Aorta (tissue), 5 donors: Measurements from ENCODE around the gene TRMT44. TPM values are rescaled to one million over a fixed set of nuclear protein-coding genes. Genes with fewer than 3 reads are reported as not detected.
A peak's percentile ranks its signal among the peaks of the same experiment; 100 is the strongest.
"Not testable (repeated sequence)": the region's sequence is repeated elsewhere in the genome, so short reads cannot be mapped to it uniquely, and the experiment has no call there.

ENCODE experiments used
- ATAC-seq: fragments of 200-7000 bp; cut with Tn5 transposase; one replicate; pipeline ENCODE4 v1.9.1; 2022; ENCODE audit warnings: moderate library complexity; ENCODE audit not compliant: low FRiP score
- DNase-seq, 2 donors: peaks; one replicate each; pipeline ENCODE4 v3.0.0-alpha.2; 2020
- H3K27ac ChIP-seq, 2 donors: one replicate each; pipeline ENCODE4 v1.5.1; 2013; ENCODE audit warnings: low read length in 2 of 2, mild to moderate bottlenecking in 2 of 2, moderate library complexity in 2 of 2, control low read depth in 1 of 2, inconsistent platforms in 1 of 2, low read depth in 1 of 2
- H3K27me3 ChIP-seq, 2 donors: one replicate each; pipeline ENCODE4 v1.6.1; 2013; ENCODE audit warnings: control low read depth in 1 of 2, low read length in 1 of 2, mild to moderate bottlenecking in 1 of 2, moderate library complexity in 1 of 2; ENCODE audit not compliant: insufficient read depth in 2 of 2, control insufficient read depth in 1 of 2
- H3K36me3 ChIP-seq, 2 donors: one replicate each; pipeline ENCODE4 v1.6.1; 2013; ENCODE audit warnings: control low read depth in 1 of 2, low read length in 1 of 2, mild to moderate bottlenecking in 1 of 2; ENCODE audit not compliant: insufficient read depth in 2 of 2, control insufficient read depth in 1 of 2
- H3K4me1 ChIP-seq, 2 donors: one replicate each; pipeline ENCODE4 v1.6.1; 2013; ENCODE audit warnings: low read length in 2 of 2, control low read depth in 1 of 2, mild to moderate bottlenecking in 1 of 2, moderate library complexity in 1 of 2; ENCODE audit not compliant: insufficient read depth in 2 of 2, control insufficient read depth in 1 of 2
- H3K4me3 ChIP-seq, 2 donors: one replicate each; pipeline ENCODE4 v1.5.1; 2013; ENCODE audit warnings: low read length in 2 of 2, control low read depth in 1 of 2, mild to moderate bottlenecking in 1 of 2
- H3K9me3 ChIP-seq: one replicate; pipeline ENCODE4 v1.6.1; 2013; ENCODE audit warnings: mild to moderate bottlenecking, low read length; ENCODE audit not compliant: control insufficient read depth
- WGBS, 2 donors: extraction: QIAGEN DNeasy Blood & Tissue Kit; methylation state at CpG; one replicate each; pipeline ENCODE4 v1.1.7; 2013; 5-methylcytosine and 5-hydroxymethylcytosine counted together
- intact Hi-C, 2 donors: fragments of 100-400 bp; cut with DNase I; formaldehyde crosslinking; loops; one replicate each; pipeline versions ENCODE4 v1.14.2 to v1.15.0; 2022
- polyA plus RNA-seq, 2 donors: library from polyadenylated mRNA; stranded (reverse); fragments of 200-250 nt; gene quantifications; one replicate each; pipeline ENCODE4 v1.2.3, GENCODE V29; 2013
- total RNA-seq, 2 donors: library from RNA; stranded (reverse); fragmentation: NEBNext Ultra II Directional; extraction: Animal tissue kit (Norgen Biotek cat#: 25700); gene quantifications; one replicate each; pipeline ENCODE4 v1.2.1, GENCODE V29; 2021
- donor health status: healthy with polysubstance abuse.
- donor health status: Bipolar disorder and iron deficiency.
- donor health status: DM: no; HTN: no; CAD: no.
- donor health status: DM: no; HTN: no; CAD: no.
- donor health status: DM: yes; HTN: yes; CAD: no.

Gene TRMT44
- total and polyA plus RNA-seq, 4 donors = 6.1 to 23.1 (median 14.2) TPM

DNA sequence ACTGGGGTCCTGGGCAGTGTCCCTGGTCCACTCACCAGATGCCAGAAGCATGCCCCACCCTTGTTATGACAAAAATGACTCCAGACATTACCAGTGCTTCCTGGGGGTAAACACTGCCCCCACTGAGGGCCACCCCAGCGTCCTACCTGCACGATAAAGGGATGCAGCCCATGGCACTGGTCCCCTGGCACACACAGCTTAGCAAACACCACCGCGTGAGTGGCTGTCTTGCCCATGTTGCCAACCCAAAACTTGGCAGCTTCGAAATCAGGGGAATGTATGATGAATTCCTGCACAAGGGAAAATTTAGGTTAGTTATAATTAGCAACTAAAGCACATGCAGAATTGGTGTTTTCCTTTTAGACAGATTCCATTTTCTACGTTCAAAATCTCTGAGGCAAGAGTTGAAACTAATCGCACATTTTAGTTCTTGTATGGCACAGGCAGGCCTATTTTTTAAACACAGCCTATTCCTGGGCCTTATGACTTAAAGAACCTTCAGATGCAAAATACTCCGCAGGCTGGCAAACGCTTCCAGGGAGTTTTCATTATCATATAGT, 30.4 kb upstream of the TRMT44 start:
- 13 to 14% methylated on average over 9 of the region's 9 CpGs for WGBS, 2 donors
- Histone ChIP-seq H3K27ac (peak overlapping the region in 1 of 2 donors; percentile 39), H3K4me3 (no peak overlapping the region), H3K27me3 (no peaks in the 10 kb centered on the region), H3K4me1 (no peaks in the 10 kb centered on the region), H3K9me3 (no peaks in the 10 kb centered on the region), H3K36me3 (peaks cover 0 to 8% of the 10 kb centered on the region in 2 donors)
- intact Hi-C loops = no loop called here
- ATAC-seq (no peak), DNase-seq (peak in 1 of 2 donors; percentile 60)

DNA sequence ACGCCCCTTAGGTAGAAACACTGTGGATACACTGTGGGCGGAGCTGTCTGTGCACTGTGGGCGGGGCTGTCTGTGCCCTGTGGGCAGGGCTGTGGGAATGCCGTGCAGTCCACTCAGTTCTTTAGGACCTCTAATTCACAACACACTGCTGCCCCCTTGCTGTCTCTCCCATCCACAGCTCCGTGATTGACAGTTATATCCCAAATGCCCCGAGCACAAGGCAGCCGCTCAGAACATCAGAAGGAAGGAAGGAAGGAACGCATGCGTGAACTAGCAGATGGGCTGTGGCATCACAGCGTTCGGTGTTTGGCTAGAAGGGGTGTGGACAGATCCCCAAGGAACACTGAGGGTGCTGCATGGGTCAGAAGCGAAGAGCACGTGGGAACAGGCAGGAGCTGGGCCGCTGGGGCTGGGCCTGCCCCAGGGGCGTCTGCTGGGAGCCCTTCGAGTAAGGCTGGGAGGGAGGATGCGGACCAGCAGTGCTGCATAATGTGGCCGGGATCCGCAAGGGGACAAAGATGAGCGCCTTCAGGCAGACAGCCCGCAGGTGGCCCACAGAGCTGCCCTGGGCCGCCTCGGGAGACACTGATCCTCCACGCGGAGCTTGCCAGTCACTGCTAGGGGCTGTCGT, 29.8 kb upstream of the TRMT44 start:
- Histone ChIP-seq H3K9me3 (no peaks in the 10 kb centered on the region), H3K27ac (peak overlapping the region in 1 of 2 donors; percentile 39), H3K27me3 (no peaks in the 10 kb centered on the region), H3K4me1 (no peaks in the 10 kb centered on the region), H3K4me3 (no peak overlapping the region), H3K36me3 (peaks cover 0 to 8% of the 10 kb centered on the region in 2 donors)
- WGBS, 2 donors = 66 to 67% methylated on average over 26 of the region's 26 CpGs
- ATAC-seq (peak; percentile 42), DNase-seq (peak in 1 of 2 donors; percentile 79)
- intact Hi-C loops = no loop called here

DNA sequence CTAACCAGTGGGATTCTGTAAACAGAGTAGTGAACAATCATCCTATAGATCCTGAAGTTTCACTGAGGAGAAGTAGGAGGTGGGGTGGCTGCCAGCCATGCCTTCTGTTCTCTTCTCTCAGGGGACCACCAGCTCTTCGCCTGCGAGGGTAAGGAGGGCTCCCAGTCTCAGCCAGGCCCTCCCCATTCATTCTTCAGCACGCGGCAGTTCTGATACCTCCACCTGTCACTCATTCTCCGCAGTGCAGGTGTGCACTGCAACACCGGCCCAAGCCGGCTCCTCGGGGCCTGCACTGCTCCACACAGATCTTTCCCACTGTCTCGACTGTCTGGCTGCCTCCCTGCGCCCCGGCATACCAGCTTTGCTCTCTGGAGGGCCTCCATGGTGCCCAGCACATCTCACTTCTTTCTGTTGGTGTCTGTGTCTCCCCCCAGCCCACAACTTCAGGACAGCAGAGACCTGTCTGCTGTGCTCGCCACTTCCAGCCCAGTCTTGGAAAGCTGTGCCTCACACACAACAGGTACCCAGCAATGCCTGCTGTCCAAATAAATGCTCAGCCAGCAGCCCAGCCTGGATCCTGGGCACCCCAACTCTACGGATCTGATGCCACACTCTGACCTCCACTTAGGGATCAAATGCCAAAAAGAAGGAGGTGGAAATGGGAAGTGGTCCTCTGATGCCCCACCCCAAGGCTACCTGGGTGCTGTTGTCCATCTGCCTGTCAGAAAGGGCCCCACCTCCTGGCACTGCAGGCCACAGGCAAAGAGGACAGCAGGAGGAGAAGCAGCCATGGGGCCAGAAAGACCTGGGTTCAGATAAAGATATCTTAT, 29.0 kb upstream of the TRMT44 start:
- H3K4me1 ChIP-seq = no peaks in the 10 kb centered on the region
- 87 to 89% methylated on average over 13 of the region's 13 CpGs for WGBS, 2 donors
- DNase-seq = peak in 1 of 2 donors; percentile 56
- intact Hi-C loops = no loop called here
- H3K27me3 ChIP-seq = no peaks in the 10 kb centered on the region
- no peak overlapping the region for H3K27ac ChIP-seq
- ATAC-seq = no peak
- no peak overlapping the region for H3K4me3 ChIP-seq
- H3K36me3 ChIP-seq = peaks cover 0 to 8% of the 10 kb centered on the region in 2 donors
- H3K9me3 ChIP-seq = no peaks in the 10 kb centered on the region

DNA sequence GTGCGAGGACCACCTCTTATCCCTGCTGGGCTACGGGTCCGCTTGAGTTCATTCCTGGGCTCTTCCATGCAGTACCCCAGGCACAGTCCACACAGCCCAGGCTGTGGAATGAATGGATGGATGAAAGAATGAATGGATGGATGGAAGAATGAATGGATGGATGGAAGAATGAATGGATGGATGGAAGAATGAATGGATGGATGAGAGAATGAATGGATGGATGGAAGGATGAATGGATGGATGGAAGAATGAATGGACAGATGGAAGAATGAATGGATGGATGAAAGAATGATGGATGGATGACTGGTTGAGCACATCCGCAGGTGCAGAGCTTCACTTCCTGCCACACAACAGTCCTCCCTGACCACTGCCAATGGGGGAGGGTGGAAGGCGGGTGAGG, 28.3 kb upstream of the TRMT44 start:
- 96% methylated on average over 5 of the region's 5 CpGs for WGBS, 2 donors
- ATAC-seq (no peak), DNase-seq (no peak)
- intact Hi-C loops = no loop called here
- H3K4me1 ChIP-seq = no peaks in the 10 kb centered on the region
- no peaks in the 10 kb centered on the region for H3K27me3 ChIP-seq
- H3K36me3 ChIP-seq = peaks cover 0 to 8% of the 10 kb centered on the region in 2 donors
- H3K27ac ChIP-seq = no peak overlapping the region
- H3K9me3 ChIP-seq = no peaks in the 10 kb centered on the region
- no peak overlapping the region for H3K4me3 ChIP-seq

DNA sequence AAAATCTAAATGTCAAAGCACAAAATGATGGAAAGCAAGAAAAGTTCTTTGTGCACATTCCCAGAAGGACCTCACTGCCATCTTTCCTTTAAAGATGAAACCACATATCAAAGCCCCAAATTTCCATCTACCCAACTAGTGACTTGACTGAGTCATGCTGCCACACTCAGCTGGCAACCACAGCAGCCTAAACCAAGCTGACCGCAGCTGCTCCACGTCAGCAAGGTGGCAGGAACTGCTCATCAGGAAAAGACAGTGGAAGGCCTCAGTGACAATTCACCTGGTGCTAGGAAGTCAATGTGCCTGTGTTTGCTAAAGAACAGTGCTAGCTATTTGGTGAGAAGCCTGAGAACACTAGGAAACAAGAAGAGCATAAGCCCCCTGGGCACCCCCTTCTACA, 26.2 kb upstream of the TRMT44 start:
- peaks cover 0 to 8% of the 10 kb centered on the region in 2 donors for H3K36me3 ChIP-seq

DNA sequence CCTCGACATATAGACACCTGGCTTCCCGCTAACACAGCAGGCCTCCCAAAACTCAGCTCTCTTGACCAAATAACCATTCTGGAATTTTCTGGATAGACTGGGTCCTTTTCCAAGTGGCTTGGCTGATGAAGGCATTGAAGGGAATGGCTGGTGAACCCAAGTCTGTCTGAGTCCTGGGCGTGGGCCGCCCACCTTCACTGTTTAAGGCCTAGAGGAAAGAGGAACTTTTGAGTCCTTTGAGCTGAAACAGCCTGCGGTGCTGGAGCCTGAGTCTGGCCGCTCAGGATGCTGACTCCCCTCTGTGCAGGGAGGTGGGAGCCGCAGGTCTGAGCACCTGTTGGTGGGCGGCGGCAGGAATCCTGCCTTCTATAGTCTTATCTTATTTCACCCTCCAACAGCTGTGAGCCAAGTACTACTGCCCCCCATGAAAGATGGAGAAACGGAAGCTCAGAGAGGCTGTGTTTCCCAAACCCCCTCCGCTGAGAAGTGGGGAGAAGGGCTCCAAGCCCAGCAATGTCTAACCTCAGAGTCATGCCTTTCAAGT, 23.4 kb upstream of the TRMT44 start:
- H3K36me3 ChIP-seq = peaks cover 0 to 8% of the 10 kb centered on the region in 2 donors
- no peaks in the 10 kb centered on the region for H3K9me3 ChIP-seq
- ATAC-seq (no peak), DNase-seq (no peak)
- intact Hi-C loops = no loop called here
- peaks cover 0 to 2% of the 10 kb centered on the region in 2 donors for H3K4me1 ChIP-seq
- H3K27me3 ChIP-seq = no peaks in the 10 kb centered on the region
- WGBS, 2 donors = 84 to 87% methylated on average over 11 of the region's 11 CpGs
- H3K27ac ChIP-seq = no peak overlapping the region
- no peak overlapping the region for H3K4me3 ChIP-seq

More for the DNA sequence above, 26.2 kb upstream of the TRMT44 start:
- no peak for DNase-seq
- Histone ChIP-seq H3K4me3 (no peak overlapping the region), H3K9me3 (no peaks in the 10 kb centered on the region), H3K27me3 (no peaks in the 10 kb centered on the region), H3K4me1 (no peaks in the 10 kb centered on the region), H3K27ac (no peak overlapping the region)
- no peak for ATAC-seq
- 86 to 91% methylated on average over 2 of the region's 2 CpGs for WGBS, 2 donors
- intact Hi-C loops = no loop called here

DNA sequence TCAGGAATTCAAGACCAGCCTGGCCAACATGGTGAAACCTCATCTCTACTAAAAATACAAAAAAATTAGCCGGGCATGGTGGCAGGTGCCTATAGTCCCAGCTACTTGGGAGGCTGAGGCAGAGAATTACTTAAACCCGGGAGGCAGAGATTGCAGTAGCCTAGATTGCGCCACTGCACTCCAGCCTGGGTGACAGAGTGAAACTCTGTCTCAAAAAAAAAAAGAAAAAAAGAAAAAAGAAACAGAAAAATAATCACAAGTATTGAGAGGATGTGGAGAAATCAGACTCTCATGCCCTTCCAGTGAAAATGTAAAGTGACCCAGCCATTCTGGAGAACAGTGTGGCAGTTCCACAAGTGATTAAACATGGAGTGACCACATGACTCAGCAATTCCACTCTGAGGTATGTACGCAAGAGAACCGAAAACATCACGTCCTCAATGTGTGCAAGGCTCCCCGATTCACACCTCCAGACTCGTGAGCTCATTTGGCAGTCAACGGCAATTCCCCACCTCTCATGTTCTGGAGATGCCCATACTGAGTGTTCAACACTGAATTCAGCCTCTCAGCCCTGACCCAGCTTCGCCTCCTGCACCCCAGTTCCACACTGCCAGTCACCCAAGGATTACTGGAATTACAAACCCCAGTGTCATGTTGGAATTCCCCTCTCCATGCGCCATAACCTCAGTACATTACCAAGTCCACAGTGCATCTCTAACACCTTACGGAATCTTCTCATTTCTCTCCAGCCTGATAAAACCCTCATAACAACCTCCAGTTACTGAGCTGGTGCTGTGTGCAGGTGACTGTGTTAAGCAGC, 21.1 kb upstream of the TRMT44 start:
- Histone ChIP-seq H3K9me3 (no peaks in the 10 kb centered on the region), H3K27ac (no peak overlapping the region), H3K36me3 (peaks cover 0 to 3% of the 10 kb centered on the region in 2 donors), H3K4me3 (no peak overlapping the region), H3K27me3 (no peaks in the 10 kb centered on the region), H3K4me1 (peaks cover 0 to 2% of the 10 kb centered on the region in 2 donors)
- intact Hi-C loops = no loop called here
- DNase-seq (no peak), ATAC-seq (peak; percentile 36)
- 76 to 78% methylated on average over 12 of the region's 12 CpGs for WGBS, 2 donors

DNA sequence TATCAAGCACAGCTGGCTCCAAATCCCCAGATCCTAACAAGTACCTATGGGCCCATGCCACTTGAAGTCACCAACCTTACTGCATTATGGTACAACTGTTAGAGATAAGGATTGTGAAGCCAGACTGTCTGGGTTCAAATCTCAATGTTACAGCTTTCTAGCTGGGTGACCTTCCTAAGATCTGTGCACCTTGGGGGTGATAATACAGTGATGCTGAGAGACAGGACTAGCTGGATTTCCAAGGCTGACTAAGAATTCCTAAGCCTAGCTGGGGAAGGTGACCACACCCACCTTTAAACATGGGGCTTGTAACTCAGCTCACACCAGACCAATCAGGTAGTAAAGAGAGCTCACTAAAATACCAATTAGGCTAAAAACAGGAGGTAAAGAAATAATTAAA, 20.4 kb upstream of the TRMT44 start:
- H3K4me3 ChIP-seq, H3K9me3 ChIP-seq, H3K4me1 ChIP-seq, ATAC-seq, DNase-seq, H3K36me3 ChIP-seq, intact Hi-C loops, H3K27ac ChIP-seq, H3K27me3 ChIP-seq: not testable (repeated sequence)
